ENCODE measurements around the gene EPC2.
"Not testable (repeated sequence)": the region's sequence is repeated elsewhere in the genome, so short reads cannot be mapped to it uniquely, and the experiment has no call there.

Gene EPC2

DNA sequence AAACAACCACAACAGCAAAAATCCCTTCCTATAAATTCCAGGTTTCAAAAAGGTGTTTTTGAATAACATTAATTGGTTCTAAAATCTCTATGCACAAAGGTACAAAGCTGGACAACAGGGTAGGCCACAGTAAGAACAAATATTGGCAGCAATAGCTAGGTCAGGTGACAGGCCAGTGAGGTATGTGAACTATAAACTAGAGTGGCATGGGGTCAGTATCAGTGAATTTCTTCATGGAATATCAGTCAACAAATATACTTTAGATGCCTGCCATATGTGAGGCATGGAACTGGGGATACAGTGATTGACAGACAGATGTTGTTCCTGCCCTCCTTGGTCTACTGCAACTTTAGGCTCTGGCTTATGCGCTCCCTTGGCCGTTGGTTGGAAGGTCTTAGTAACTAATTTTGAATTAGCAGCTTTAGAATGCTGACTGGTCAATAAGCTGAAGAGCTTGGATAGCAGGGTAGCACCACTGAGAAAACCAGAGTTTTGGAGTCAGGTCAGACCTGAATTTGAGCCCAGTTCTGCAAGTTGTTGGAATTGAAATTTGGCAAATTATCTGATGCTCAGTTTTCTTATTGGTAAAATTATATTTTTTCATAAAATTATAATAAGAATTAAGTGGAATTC, 2.3 kb upstream of the EPC2 start:
- no peak for DNase-seq (ENCODE audit: low read depth, low spot score)
- Histone ChIP-seq H3K4me1 (ENCODE audit: insufficient read depth, insufficient read length) (no peaks in the 10 kb centered on the region), H3K27me3 (ENCODE audit: insufficient read depth, insufficient read length) (peaks cover 10% of the 10 kb centered on the region), H3K36me3 (ENCODE audit: insufficient read depth, insufficient read length, low read length) (peaks cover 3% of the 10 kb centered on the region), H3K9ac (ENCODE audit: insufficient read length, low read depth) (no peak overlapping the region), H3K4me3 (ENCODE audit: insufficient read length, low read depth) (no peak overlapping the region), H3K9me3 (ENCODE audit: insufficient read depth, low read length) (no peaks in the 10 kb centered on the region)
- TF ChIP-seq SUZ12 (IDR thresholded peaks at IDR 0.05; ENCODE audit: extremely low read depth, insufficient read depth, insufficient read length) (no peak), ZNF274 (IDR thresholded peaks at IDR 0.05; ENCODE audit: low read depth, low read length) (no peak), YY1 (IDR thresholded peaks at IDR 0.05; ENCODE audit: insufficient read depth, insufficient read length) (no peak)

DNA sequence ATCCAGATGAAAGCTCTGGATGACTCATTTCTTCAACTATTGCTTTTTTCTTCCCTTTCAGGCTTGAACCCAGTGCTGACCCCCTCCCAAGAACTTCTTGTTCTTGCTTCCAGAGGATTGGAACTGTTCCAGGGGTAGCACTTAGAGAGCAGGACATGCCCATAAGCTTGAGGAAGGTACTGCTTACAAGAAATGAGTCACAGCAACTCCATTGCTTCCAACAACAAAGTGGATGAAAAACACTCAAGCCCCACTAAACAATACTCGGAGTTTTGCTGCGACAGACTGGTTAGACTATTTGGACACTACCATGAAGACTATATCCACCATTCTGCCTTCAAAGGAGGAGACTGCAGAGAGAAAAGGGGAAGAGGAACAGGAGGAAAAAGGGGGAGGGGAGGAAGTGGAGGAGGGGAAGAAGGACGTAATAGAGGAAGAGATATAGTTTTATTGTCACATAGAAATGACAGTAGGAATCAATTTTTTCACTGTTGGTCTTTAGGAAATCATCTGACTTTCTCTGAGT, 1.6 kb upstream of the EPC2 start:
- DNase-seq (ENCODE audit: low read depth, low spot score): no peak
- Histone ChIP-seq H3K36me3 (ENCODE audit: insufficient read depth, insufficient read length, low read length) (peaks cover 3% of the 10 kb centered on the region), H3K27me3 (ENCODE audit: insufficient read depth, insufficient read length) (peaks cover 10% of the 10 kb centered on the region), H3K4me1 (ENCODE audit: insufficient read depth, insufficient read length) (no peaks in the 10 kb centered on the region), H3K9ac (ENCODE audit: insufficient read length, low read depth) (no peak overlapping the region), H3K9me3 (ENCODE audit: insufficient read depth, low read length) (no peaks in the 10 kb centered on the region), H3K4me3 (ENCODE audit: insufficient read length, low read depth) (no peak overlapping the region)
- TF ChIP-seq YY1 (IDR thresholded peaks at IDR 0.05; ENCODE audit: insufficient read depth, insufficient read length) (no peak), SUZ12 (IDR thresholded peaks at IDR 0.05; ENCODE audit: extremely low read depth, insufficient read depth, insufficient read length) (no peak), ZNF274 (IDR thresholded peaks at IDR 0.05; ENCODE audit: low read depth, low read length) (no peak)

DNA sequence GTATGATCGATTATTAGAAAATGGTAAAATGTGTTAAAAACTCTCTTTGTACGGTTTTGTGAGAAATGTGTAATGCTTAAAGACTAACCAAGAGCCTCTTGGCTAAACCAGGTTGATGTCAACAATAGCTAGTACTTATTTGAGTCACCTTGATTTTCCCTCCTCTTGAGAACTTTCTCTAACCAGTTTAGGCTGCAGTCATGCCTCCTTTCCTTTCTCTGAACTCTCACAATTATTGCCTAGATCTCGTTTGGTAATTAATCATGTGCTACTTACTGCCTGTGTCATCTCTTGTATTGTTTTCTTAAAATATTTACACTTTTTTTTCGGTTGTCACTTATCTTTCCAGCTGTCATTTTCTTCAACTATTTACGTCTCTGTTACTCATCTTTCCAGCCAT, 1.1 kb upstream of the EPC2 start:
- Histone ChIP-seq H3K9ac (ENCODE audit: insufficient read length, low read depth) (peak overlapping the region; percentile 98), H3K9me3 (ENCODE audit: insufficient read depth, low read length) (no peaks in the 10 kb centered on the region), H3K4me3 (ENCODE audit: insufficient read length, low read depth) (peak overlapping the region; percentile 84), H3K27me3 (ENCODE audit: insufficient read depth, insufficient read length) (peaks cover 10% of the 10 kb centered on the region), H3K36me3 (ENCODE audit: insufficient read depth, insufficient read length, low read length) (peaks cover 3% of the 10 kb centered on the region), H3K4me1 (ENCODE audit: insufficient read depth, insufficient read length) (no peaks in the 10 kb centered on the region)
- no peak for DNase-seq (ENCODE audit: low read depth, low spot score)
- TF ChIP-seq ZNF274 (IDR thresholded peaks at IDR 0.05; ENCODE audit: low read depth, low read length): no peak
- no peak for TF ChIP-seq YY1 (IDR thresholded peaks at IDR 0.05; ENCODE audit: insufficient read depth, insufficient read length)
- TF ChIP-seq SUZ12 (IDR thresholded peaks at IDR 0.05; ENCODE audit: extremely low read depth, insufficient read depth, insufficient read length): no peak

DNA sequence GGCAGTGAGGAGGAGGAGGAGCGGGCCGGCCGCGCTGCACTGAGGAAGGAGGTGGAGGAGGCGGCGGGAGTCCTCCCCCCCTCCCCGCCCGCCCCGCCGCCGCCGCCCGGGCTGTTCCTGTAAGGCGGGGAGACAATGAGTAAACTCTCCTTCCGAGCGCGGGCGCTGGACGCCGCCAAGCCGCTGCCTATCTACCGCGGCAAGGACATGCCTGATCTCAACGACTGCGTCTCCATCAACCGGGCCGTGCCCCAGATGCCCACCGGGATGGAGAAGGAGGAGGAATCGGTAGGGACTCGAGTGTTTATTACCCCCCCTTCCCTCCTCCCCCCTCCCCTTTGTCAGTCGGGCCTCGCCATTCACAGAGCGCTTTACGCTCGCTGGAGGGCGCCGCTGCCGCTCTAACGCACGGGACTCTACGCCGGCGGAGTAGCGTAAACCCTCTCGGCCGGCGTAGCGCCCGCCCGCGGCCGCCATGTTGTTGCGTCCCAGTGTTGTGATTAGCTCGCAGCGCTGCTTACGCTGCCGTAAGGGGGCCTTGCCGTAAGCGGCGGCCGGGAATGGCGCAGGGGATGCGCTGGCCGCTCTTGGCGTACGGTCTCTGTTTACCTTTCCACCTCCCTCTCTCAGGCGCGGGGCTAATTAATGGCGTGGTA, 460 bp downstream of the EPC2 start:
- DNase-seq (ENCODE audit: low read depth, low spot score): peak; percentile 84
- peak overlapping the region; percentile 84 for H3K4me3 ChIP-seq (ENCODE audit: insufficient read length, low read depth)
- TF ChIP-seq YY1 (IDR thresholded peaks at IDR 0.05; ENCODE audit: insufficient read depth, insufficient read length): peak; percentile 69
- no peak for TF ChIP-seq SUZ12 (IDR thresholded peaks at IDR 0.05; ENCODE audit: extremely low read depth, insufficient read depth, insufficient read length)
- no peaks in the 10 kb centered on the region for H3K9me3 ChIP-seq (ENCODE audit: insufficient read depth, low read length)
- no peaks in the 10 kb centered on the region for H3K4me1 ChIP-seq (ENCODE audit: insufficient read depth, insufficient read length)
- peak overlapping the region; percentile 98 for H3K9ac ChIP-seq (ENCODE audit: insufficient read length, low read depth)
- H3K36me3 ChIP-seq (ENCODE audit: insufficient read depth, insufficient read length, low read length): peaks cover 3% of the 10 kb centered on the region
- peaks cover 10% of the 10 kb centered on the region for H3K27me3 ChIP-seq (ENCODE audit: insufficient read depth, insufficient read length)

DNA sequence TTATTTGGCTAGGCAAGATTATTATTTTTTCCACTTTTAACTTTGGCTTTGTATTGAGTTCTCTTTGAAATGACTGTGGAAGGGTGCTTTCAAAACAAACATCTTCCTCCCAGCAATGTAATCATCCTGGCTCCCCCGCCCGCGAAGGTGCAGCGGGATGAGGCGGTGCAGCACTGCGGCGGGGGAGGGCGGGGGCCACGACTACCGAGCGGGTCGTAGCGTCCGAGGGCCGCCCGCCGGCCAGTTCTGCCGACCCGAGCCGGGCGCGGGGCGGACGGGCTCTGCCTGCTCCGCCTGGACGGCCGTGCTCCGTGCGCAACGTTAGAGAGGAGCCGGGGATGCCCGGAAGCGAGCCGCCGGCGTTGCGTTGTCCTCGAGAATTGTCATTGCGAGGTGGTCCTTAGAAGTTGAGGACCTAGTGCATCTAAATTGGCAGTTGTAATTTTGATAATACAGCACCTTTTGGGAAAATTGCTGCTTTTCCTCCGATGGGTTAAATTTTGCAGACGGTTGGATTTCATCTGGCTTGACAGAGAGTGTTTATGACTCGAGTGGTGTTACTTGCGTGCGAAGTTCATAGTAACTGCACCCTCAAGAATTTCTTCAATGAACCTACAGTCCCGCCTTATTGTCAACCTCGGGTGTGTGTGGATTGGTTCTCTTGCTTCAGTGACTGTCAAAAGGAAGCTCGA, 1.1 kb downstream of the EPC2 start:
- Histone ChIP-seq H3K36me3 (ENCODE audit: insufficient read depth, insufficient read length, low read length) (peaks cover 3% of the 10 kb centered on the region), H3K9ac (ENCODE audit: insufficient read length, low read depth) (peak overlapping the region; percentile 77), H3K9me3 (ENCODE audit: insufficient read depth, low read length) (no peaks in the 10 kb centered on the region), H3K4me3 (ENCODE audit: insufficient read length, low read depth) (peak overlapping the region; percentile 71), H3K4me1 (ENCODE audit: insufficient read depth, insufficient read length) (no peaks in the 10 kb centered on the region), H3K27me3 (ENCODE audit: insufficient read depth, insufficient read length) (peaks cover 10% of the 10 kb centered on the region)
- TF ChIP-seq SUZ12 (IDR thresholded peaks at IDR 0.05; ENCODE audit: extremely low read depth, insufficient read depth, insufficient read length): no peak
- TF ChIP-seq YY1 (IDR thresholded peaks at IDR 0.05; ENCODE audit: insufficient read depth, insufficient read length): no peak
- TF ChIP-seq ZNF274 (IDR thresholded peaks at IDR 0.05; ENCODE audit: low read depth, low read length): no peak
- DNase-seq (ENCODE audit: low read depth, low spot score): no peak

DNA sequence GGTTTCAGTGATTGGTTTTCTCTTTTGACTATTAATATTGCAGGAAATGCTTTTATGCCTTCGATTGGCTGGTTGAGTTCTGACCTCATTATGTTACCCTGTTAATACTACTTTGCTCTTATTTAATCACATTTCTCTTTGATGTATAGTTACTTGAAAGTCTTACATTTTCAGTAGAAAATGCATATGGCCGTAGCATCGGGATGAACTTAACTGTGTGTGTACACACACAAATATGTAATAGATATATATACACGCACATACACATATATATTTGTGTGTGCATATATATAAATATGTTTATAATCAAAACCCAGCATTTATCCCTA, 1.6 kb downstream of the EPC2 start:
- Histone ChIP-seq H3K9ac (ENCODE audit: insufficient read length, low read depth) (peak overlapping the region; percentile 77), H3K36me3 (ENCODE audit: insufficient read depth, insufficient read length, low read length) (peaks cover 3% of the 10 kb centered on the region), H3K4me1 (ENCODE audit: insufficient read depth, insufficient read length) (peaks cover 3% of the 10 kb centered on the region), H3K4me3 (ENCODE audit: insufficient read length, low read depth) (peak overlapping the region; percentile 71), H3K9me3 (ENCODE audit: insufficient read depth, low read length) (no peaks in the 10 kb centered on the region), H3K27me3 (ENCODE audit: insufficient read depth, insufficient read length) (peaks cover 10% of the 10 kb centered on the region)
- TF ChIP-seq YY1 (IDR thresholded peaks at IDR 0.05; ENCODE audit: insufficient read depth, insufficient read length) (no peak), SUZ12 (IDR thresholded peaks at IDR 0.05; ENCODE audit: extremely low read depth, insufficient read depth, insufficient read length) (no peak), ZNF274 (IDR thresholded peaks at IDR 0.05; ENCODE audit: low read depth, low read length) (no peak)
- DNase-seq (ENCODE audit: low read depth, low spot score): no peak

DNA sequence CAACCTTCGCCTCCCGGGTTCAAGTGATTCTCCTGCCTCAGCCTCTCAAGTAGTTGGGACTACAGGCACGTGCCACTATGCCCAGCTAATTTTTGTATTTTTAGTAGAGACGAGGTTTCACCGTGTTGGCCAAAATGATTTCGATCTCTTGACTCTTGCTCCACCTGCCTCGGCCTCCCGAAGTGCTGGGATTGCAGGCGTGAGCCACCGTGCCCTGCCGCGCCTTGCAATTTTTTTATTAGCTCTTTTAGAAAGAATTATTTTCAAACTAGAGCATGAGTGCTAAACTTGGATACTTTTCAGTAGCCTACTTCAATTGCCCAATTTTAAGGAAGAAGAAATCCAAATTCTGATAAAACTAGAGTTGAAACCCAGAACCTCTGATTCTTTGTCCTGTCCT, 3.2 kb downstream of the EPC2 start:
- H3K4me3 ChIP-seq (ENCODE audit: insufficient read length, low read depth); H3K4me1 ChIP-seq (ENCODE audit: insufficient read depth, insufficient read length); H3K36me3 ChIP-seq (ENCODE audit: insufficient read depth, insufficient read length, low read length); DNase-seq (ENCODE audit: low read depth, low spot score); H3K9me3 ChIP-seq (ENCODE audit: insufficient read depth, low read length); H3K9ac ChIP-seq (ENCODE audit: insufficient read length, low read depth); H3K27me3 ChIP-seq (ENCODE audit: insufficient read depth, insufficient read length): not testable (repeated sequence)
